ENCODE data around the gene CDH2.

The CDH2 gene

DNA sequence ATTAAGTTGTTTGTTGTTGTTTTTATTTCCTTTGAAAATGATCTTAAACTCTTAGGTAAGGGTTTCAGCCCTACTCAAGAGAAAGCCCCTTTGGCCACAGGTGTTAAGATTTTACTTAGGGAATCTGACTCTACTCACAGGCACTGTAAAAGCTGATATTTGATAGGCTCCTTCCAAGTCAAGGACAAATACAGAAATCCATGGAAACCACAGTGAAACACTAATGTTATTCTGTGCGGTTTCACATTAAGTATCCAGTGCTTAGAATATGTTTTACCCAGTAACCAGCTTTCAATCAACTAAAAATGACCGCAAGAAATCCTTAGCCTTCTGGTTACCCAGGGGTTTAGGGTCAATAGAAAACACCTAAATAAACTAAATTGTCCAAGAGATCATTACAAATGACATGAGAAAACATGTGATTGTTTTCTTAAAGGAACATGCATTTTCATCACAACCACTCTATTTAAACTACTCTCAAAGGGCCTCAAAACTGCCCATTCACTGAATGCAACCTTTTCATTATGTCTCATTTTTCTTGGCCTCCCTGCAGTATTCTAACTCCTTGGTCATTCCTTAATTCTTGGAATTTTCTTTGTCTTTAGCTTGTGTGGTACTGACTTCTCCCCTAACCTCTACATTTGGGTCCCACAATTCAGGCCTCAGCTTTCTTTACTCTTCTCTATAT lies 56.0 kb downstream of the CDH2 start:
- no peaks in the 10 kb centered on the region for H3F3A ChIP-seq (ENCODE audit: insufficient read depth)
- no peaks in the 10 kb centered on the region for H3K36me3 ChIP-seq (ENCODE audit: low read length)
- no peaks in the 10 kb centered on the region for H3K9me3 ChIP-seq (ENCODE audit: insufficient read depth, low read length)
- H3K4me2 ChIP-seq (ENCODE audit: low read depth, low read length, poor library complexity, severe bottlenecking): no peak overlapping the region
- no peak overlapping the region for H3K4me3 ChIP-seq (ENCODE audit: insufficient read depth, low read length, poor library complexity, severe bottlenecking)
- H3K9me2 ChIP-seq (replicated peaks; ENCODE audit: insufficient read depth, low read length): no peaks in the 10 kb centered on the region
- H4K20me1 ChIP-seq (ENCODE audit: low read depth, low read length): no peaks in the 10 kb centered on the region
- TF ChIP-seq, protein P1, sequence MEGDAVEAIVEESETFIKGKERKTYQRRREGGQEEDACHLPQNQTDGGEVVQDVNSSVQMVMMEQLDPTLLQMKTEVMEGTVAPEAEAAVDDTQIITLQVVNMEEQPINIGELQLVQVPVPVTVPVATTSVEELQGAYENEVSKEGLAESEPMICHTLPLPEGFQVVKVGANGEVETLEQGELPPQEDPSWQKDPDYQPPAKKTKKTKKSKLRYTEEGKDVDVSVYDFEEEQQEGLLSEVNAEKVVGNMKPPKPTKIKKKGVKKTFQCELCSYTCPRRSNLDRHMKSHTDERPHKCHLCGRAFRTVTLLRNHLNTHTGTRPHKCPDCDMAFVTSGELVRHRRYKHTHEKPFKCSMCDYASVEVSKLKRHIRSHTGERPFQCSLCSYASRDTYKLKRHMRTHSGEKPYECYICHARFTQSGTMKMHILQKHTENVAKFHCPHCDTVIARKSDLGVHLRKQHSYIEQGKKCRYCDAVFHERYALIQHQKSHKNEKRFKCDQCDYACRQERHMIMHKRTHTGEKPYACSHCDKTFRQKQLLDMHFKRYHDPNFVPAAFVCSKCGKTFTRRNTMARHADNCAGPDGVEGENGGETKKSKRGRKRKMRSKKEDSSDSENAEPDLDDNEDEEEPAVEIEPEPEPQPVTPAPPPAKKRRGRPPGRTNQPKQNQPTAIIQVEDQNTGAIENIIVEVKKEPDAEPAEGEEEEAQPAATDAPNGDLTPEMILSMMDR (IDR thresholded peaks at IDR 0.05; ENCODE audit: insufficient read depth, low read length, poor library complexity, severe bottlenecking): no peak
- no peak for TF ChIP-seq EZH2phosphoT487 (conservative IDR thresholded peaks at IDR 0.05; ENCODE audit: low read length)
- H2AFZ ChIP-seq (ENCODE audit: low read depth, low read length, severe bottlenecking): no peak overlapping the region
- no peak overlapping the region for H3K27ac ChIP-seq (ENCODE audit: low read depth, low read length)
- no peak overlapping the region for H3K9ac ChIP-seq (ENCODE audit: low read length)
- H3K27me3 ChIP-seq (ENCODE audit: low read length): no peaks in the 10 kb centered on the region
- H3K79me2 ChIP-seq (ENCODE audit: insufficient read depth, low read length): no peaks in the 10 kb centered on the region

DNA sequence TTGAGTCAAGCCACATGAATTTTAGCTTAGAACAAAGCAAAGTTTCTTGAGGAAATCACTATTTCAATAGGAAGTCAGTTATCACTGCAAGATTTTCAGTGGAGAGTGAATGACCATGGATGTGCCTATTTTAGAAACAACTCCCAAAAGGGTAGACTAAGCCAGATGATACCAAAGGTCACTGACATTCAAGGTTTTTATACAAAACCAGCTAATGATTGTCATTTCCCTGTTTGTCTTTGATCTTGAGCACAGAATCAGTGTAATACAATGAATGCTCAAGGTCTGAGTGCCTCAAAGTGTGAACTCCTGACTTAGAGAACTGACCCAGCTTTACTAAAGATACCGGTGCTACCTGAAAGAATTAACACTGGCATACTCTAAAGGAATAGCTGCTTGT lies 60.5 kb downstream of the CDH2 start:
- Histone ChIP-seq H3K79me2 (ENCODE audit: insufficient read depth, low read length) (no peaks in the 10 kb centered on the region), H2AFZ (ENCODE audit: low read depth, low read length, severe bottlenecking) (no peak overlapping the region), H3K4me2 (ENCODE audit: low read depth, low read length, poor library complexity, severe bottlenecking) (no peak overlapping the region), H3K4me3 (ENCODE audit: insufficient read depth, low read length, poor library complexity, severe bottlenecking) (no peak overlapping the region), H3K27ac (ENCODE audit: low read depth, low read length) (no peak overlapping the region), H3K9ac (ENCODE audit: low read length) (no peak overlapping the region), H4K20me1 (ENCODE audit: low read depth, low read length) (no peaks in the 10 kb centered on the region), H3K36me3 (ENCODE audit: low read length) (no peaks in the 10 kb centered on the region), H3F3A (ENCODE audit: insufficient read depth) (no peaks in the 10 kb centered on the region), H3K9me2 (replicated peaks; ENCODE audit: insufficient read depth, low read length) (no peaks in the 10 kb centered on the region), H3K9me3 (ENCODE audit: insufficient read depth, low read length) (no peaks in the 10 kb centered on the region), H3K27me3 (ENCODE audit: low read length) (no peaks in the 10 kb centered on the region)
- TF ChIP-seq, protein P1 (IDR thresholded peaks at IDR 0.05; ENCODE audit: insufficient read depth, low read length, poor library complexity, severe bottlenecking): no peak
- TF ChIP-seq EZH2phosphoT487 (conservative IDR thresholded peaks at IDR 0.05; ENCODE audit: low read length): no peak

DNA sequence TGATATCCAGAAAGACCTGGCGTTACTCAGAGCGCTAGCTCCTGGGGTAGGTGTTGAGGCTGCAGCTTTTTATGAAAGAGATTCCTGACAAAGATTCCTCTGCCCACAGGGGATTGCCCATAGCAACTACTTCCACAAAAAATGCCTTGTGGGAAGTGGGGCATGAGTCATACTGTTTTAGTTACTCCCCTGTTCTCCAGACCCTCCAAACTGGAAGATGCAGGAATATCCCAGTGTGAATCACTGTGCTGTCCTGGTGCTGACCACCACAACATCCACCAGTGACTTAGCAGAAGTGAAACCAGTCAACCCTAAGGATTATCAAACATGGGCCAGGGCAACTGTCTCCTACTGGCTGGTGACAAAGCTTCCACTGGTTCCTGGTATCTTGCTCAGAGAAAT lies 61.8 kb downstream of the CDH2 start:
- Histone ChIP-seq H3K9ac (ENCODE audit: low read length) (no peak overlapping the region), H2AFZ (ENCODE audit: low read depth, low read length, severe bottlenecking) (no peak overlapping the region), H3K9me3 (ENCODE audit: insufficient read depth, low read length) (no peaks in the 10 kb centered on the region), H3K4me2 (ENCODE audit: low read depth, low read length, poor library complexity, severe bottlenecking) (no peak overlapping the region), H3K4me3 (ENCODE audit: insufficient read depth, low read length, poor library complexity, severe bottlenecking) (no peak overlapping the region), H3F3A (ENCODE audit: insufficient read depth) (no peaks in the 10 kb centered on the region), H3K36me3 (ENCODE audit: low read length) (no peaks in the 10 kb centered on the region), H3K79me2 (ENCODE audit: insufficient read depth, low read length) (no peaks in the 10 kb centered on the region), H3K27me3 (ENCODE audit: low read length) (no peaks in the 10 kb centered on the region), H4K20me1 (ENCODE audit: low read depth, low read length) (no peaks in the 10 kb centered on the region), H3K27ac (ENCODE audit: low read depth, low read length) (no peak overlapping the region), H3K9me2 (replicated peaks; ENCODE audit: insufficient read depth, low read length) (no peaks in the 10 kb centered on the region)
- no peak for TF ChIP-seq EZH2phosphoT487 (conservative IDR thresholded peaks at IDR 0.05; ENCODE audit: low read length)

DNA sequence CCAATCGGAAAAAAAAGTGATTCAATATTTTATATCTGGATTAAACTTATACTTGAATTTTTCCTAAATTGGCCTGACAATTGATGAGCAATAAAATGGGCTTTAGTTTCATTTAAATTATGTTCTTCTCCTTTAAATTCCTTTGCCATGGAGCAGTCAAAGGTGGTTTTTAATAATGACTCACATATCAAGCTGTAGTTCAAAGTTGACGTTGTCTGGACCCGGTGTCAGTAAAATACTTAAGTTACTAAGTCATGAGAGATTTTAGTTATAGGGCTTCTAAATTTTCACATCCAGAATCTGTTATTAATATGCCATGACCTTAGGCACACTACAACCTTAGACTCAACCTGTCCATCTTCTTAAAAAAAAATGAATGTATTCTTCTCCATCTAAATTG lies 62.5 kb downstream of the CDH2 start:
- H3K4me3 ChIP-seq (ENCODE audit: insufficient read depth, low read length, poor library complexity, severe bottlenecking): no peak overlapping the region
- no peaks in the 10 kb centered on the region for H3F3A ChIP-seq (ENCODE audit: insufficient read depth)
- TF ChIP-seq, protein P1 (IDR thresholded peaks at IDR 0.05; ENCODE audit: insufficient read depth, low read length, poor library complexity, severe bottlenecking): no peak
- TF ChIP-seq EZH2phosphoT487 (conservative IDR thresholded peaks at IDR 0.05; ENCODE audit: low read length): no peak
- H3K27me3 ChIP-seq (ENCODE audit: low read length): no peaks in the 10 kb centered on the region
- no peak overlapping the region for H3K9ac ChIP-seq (ENCODE audit: low read length)
- H3K9me3 ChIP-seq (ENCODE audit: insufficient read depth, low read length): no peaks in the 10 kb centered on the region
- H3K79me2 ChIP-seq (ENCODE audit: insufficient read depth, low read length): no peaks in the 10 kb centered on the region
- H2AFZ ChIP-seq (ENCODE audit: low read depth, low read length, severe bottlenecking): no peak overlapping the region
- no peaks in the 10 kb centered on the region for H3K9me2 ChIP-seq (replicated peaks; ENCODE audit: insufficient read depth, low read length)
- no peaks in the 10 kb centered on the region for H4K20me1 ChIP-seq (ENCODE audit: low read depth, low read length)
- H3K4me2 ChIP-seq (ENCODE audit: low read depth, low read length, poor library complexity, severe bottlenecking): no peak overlapping the region
- no peaks in the 10 kb centered on the region for H3K36me3 ChIP-seq (ENCODE audit: low read length)
- no peak overlapping the region for H3K27ac ChIP-seq (ENCODE audit: low read depth, low read length)
